ENCODE results near the gene H19.

Gene H19

DNA sequence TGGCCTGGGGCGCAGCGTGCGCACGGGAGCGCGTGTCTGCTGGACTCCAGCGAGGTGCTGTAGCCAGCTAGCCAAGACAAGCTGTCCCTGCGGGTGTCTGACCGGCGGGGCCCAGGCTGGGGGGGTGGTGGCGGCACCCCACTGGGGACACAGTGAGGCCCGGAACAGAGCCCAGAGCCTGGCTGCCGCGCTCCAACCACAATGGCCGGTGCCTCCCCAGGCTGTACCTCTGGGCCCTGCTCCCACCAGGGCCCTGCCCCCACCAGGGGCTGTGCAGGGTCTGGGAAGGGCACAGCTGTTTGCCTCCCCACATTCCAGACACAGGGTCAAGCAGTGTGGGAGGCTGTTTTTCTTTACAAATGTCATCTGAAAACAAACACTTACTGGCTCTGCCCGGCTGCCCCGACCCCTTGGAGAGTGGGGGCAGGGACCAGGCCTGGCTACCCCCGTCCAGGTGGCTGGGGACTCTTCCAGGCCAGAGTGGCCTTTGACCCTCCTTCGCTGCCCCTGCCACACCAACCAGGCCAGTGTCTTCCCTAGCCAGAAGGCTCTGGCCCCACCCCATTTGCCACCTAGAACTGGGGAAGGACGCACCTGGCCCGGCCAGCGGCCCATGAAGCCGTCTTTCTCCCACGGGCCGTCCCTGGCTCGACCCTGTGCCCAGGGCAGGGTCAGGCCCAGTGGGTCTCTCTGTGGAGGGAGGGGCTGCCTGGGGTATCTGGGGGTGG, 14.6 kb downstream of the H19 start:
- DNase-seq: no peak

DNA sequence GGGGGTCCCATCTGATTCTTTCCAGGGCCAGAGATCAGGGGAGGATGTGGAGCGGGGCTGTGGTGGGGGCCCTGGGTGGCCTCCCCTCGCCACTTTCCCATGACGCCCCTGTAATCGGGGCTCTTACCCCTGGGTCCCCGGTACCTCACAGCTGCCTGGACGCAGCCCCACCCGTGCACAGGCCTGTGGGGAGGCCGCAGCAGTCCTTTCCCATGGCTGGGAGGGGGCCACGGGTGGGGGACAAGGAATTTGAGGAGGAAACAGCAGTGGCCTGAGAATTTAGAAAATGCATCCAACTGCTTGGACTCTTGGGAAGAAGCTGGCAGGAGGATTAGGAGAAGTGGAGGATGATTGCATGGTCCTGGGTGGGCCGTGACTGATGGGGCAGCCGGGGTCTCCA, 18.0 kb downstream of the H19 start:
- no peak for DNase-seq

DNA sequence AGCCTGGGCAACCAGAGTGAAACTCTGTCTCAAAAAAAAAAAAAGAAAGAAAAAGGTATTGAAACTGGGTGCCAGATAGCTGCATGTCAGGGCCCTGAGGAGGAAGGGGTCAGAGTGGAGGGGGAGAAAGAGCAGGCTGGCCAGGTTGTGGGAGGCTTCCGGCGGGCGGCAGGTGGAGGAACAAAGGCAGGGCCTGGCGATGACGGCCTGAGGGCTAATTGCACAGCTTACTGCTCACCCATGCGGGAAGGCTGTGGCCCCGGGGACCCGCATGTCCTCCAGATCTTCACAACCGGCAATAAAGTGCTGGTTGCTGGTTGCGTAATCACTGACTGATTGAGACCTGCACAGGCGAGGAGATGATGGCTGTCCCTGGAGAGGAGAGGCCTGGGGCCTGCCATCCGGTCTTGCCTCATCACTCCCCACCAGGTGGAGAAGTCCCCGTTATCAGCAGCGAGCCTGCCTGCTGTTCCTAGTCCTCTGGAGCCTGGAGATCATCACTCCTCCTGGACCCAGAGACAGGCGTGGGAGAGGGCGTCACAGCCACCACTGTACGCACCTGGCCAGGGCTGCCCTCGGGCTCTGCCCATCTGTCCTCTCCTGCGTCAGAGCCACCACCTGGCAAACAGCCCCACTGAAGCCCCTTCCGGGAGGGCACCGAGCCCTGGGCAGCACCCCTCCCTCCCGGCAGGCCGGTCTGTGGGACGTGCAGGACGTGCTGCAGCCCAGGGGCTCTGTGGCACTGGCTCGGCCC, 18.7 kb downstream of the H19 start:
- no peak for DNase-seq

DNA sequence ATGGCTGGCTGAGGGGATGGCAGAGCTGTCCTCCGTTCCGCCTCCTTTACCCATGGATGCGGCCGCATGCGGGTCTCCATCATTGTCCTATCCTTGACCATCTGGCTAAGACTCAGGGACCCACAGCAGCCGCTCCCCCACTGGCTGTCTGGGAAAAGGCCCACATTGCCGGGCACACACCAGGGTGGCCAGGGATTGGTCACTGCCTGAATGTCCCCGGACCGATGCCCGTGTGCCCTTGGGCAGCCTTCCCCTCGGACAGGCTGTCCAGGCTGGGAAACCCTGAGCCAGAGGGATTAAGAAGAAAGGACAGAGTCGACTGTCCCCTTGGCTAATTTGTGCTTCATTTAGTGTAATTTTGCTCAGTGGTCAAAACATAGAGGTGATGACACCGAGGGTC, 22.5 kb downstream of the H19 start:
- DNase-seq: no peak

DNA sequence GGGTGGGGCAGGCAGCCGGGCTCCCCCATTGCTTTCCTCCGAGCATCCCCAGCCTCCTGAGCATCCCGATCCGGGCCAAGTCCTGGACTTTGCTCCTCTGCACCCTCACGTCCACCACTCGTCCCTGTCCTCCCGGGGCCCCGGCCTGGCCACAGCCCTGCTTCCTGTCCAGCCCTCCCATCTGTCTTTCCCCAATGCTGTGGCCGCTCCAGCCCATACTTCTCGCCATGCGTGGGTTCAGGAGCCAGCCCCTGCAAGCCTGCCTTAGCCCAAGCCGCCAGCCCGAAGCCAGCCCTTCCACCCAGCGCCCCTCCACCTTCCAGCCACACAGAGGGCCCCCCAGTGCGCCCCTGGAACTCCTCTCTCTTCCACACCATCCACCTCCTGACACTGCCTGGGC, 26.7 kb downstream of the H19 start:
- DNase-seq: no peak

DNA sequence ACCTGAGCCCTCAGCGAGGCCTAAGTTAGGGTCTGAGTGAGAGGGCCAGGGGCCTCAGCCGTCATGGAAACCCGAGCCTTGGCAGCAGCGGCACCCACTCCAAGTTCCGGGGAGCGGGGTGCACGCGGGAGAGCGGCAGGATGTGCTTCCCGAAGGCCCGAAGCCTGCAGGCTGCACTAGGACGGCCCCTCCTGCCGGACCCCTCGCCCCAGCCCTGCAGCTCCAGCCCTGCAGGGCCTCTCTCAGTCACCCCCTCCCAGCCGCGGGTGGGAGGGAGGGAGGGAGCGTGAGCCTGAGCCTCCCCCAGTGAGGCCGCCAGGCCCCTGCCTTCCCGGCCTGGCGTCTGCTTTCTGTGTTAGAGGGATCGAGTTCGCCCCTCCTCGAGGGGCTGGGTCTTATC, 27.9 kb downstream of the H19 start:
- no peak for DNase-seq

DNA sequence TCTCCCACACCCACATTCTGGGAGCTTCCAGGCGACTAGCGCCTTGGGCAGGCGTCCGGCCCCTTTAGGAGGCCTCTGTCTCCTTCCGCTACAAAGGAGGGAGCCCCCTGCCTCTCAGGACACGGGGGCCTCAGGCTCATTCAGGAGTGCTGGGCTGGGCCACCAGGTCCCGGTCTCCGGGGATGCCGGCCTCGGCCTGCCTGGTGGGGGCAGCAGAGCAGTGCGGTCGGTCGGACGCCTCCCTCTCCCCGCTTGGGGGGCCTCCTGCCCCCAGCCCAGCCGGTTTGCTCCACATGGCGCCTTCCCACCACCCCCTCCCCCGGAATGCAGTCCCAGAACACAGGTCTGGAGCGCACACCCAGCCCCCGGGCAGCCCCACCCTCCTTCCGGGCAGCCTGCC, 28.6 kb downstream of the H19 start:
- DNase-seq: no peak

DNA sequence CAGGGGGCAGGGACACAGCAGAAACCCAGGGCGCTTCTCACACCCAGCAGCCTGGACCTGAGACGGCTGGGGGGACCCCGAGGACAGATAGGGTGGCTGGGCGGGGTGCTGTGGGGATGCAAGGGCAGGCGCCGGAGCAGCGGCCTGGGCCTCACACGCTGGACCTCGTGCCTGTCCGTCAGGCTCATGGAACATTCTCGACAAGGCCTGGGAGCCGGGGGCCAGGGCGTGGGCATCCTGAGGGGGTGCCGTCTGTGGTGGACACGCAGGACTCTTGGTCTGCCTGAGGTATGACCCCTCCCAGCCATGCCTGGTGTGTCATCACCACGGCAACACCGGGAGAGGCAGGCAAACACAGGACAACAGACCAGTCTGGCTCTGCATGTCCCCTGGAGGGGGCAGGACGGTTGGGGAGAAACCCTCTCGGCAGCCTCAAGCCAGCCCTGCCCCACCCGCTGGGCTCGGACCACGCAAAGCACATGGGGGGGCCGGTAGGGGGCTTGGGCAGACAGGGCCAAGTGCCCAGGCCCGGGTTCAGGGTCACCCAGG, 29.1 kb downstream of the H19 start:
- no peak for DNase-seq

DNA sequence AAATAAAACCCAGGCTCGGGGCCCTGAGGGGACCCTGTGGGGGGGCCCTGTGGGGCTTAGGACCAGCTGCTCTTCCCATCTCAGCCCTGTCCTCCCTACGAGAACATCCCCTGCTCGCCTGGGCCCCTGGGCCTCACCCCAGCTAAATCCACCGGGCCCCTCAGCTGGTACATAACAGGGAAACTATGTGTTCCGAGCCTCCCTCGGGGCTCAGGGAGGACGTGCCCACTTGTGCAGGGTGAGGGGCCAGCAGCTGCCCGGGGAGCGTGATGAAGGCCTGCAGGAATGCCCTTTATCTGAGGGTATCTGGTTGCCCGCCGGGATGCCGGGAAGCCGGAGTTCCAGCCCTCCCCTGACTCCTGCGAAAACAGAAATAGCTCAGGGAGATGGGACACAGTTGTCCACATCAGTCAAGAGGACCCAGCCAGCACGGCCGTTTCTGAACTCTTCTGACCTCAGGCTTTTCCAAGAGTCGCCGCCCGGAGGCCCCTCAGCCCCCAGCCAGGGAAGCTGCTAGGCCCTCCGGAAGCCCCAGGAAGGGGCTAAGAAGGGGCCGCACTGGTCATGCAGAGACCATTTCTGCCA, 29.9 kb downstream of the H19 start:
- DNase-seq: no peak

DNA sequence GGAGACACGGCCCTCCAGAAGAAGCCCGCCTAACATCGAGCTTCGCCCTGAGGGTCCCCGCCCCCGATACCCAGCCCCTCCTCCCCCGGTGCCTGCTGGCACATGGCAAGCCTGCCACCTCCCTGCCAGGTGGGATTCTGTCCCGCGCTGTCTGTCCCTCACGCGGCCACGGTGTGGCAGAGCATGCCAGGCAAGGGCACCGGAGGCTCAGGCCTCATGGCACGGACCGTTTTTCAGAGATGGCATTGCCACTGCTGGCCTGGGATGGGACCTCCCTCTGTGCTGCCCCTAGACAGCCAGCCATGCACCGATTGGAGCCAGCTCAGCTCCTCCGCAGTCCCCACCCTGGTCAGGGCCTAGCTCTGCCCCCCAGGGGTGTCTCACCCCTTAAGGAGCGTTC, 31.1 kb downstream of the H19 start:
- DNase-seq: no peak

DNA sequence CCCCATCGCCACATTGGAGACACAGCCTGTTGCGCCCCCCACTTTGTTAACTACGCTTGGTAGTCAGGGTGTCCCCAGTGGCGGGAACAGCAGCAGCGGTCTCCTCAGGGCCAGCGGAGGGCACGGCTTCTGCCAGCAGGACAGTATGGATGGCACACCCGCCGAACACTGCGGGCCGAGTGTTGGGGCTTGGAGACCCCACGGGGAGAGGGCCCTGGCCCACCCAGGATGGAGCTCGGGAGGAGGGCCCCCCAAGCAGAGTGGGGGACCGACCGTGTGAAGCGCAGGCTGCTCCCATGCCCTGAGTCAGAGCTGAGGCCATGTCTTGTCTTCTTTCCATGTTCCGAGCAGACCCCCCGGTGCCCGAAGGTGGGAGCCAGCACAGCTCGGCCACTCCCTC, 32.7 kb downstream of the H19 start:
- no peak for DNase-seq

DNA sequence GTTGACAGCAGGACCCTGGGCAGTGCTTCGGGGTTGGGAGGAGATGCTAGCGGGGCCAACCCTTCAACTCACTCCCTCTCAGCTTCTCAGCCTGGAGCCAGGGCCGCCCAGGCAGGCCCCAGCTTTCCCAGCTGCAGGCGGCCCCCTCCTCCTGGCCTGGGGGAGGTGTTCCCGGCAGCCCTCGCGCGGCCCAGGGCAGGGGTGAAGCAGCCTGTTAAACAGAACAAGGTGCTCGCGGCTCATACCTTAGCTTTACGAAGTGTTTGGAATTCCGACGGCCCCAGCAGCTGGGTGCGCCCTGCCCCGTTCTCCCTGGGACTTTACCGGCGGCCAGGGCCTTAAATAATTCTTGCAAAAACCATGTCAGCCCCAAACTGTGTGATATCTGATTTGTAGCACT, 33.3 kb downstream of the H19 start:
- no peak for DNase-seq

DNA sequence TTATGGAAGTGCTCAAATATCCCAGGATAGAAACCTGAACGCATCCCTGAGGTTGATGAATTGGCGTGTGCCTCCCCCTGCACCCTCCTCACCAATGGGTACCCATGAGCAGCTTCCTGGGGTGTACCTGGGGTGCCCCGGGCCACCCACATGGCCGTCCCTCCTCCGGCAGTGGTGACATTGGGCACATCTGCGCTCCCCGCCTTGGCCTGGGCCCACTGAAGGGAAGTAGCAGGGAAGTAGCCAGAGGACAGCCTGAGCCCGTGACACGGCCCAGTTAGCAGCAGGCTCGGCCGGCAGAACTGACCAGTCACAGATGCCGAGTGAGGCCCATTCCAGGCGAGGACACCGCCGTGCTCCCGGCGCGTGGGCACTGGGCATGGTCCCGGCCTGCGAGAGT, 33.8 kb downstream of the H19 start:
- no peak for DNase-seq

DNA sequence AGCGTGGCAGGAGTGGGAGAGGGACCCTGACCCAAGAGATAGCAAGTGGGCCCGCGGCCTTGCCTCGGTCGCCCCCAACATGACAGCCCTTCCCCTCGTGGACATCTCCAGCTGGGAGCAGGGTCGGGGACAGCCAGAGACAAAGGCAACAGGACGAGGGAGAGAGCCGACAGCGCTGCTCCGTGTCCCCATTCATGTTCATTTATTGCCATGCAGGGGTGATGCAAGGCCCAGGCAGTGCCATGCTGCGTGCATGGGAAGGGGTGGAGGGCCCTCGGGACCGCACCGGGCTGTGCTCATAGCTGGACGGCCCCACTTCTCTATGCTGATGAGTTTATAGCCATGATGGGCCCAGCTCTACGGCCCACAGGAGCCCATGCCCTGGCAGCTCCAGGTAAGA, 37.9 kb downstream of the H19 start:
- DNase-seq: no peak

DNA sequence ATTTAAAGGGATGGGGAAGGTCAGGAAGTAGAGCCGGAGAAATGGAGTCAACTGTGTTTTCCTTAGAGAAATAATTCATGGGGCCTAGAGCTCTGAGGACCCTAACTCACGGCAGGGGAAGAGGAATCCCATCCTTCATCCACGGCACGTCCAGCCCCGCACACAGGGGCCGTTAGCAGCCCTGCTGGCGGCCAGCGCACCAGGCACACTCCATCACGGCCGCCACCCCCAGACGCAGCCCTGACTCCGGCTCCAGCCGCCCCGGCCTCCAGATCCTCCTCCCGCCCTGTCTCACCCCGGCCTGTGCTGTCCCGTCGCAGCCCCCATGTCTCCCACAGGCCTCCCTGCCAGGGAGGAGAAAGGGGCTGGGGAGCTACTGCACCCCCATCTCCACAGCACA, 39.3 kb downstream of the H19 start:
- DNase-seq: no peak

DNA sequence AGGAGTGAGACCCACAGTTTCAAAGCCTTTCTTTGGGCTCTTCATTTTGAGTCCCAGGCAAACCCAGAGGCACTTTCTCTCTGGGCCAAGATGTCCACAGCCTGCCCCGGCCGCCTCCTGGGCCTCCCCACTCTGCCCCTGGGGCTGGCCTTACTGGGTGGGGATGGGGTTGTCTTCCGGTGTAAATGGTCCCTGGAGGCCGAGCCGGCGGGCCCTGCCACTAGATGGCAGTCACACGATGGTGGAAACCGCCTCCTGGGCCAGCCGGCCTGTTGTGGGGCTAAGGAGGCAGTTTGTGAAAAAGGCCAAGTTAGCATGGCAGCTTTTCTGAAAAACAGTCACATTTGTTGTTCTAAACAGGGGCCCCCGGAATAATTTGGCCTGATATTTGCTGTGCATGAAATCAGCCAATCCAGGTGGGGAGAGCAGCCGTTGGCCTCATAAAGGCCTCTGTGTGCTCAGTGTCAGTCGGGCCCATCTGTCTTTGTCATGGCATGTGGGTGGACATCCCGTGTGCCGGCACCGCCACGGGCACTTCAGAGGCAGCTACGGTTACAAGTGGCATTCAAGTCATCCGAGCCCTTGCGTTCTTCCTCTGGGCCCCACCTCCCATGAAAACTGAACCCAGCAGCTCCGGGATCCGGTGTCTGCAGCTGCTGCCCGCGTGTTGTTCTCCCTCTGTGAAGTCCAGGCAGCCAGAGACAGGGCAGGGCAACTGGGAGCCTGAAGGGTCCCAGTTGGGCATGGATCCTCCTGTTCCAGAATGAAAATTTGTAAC, 44.0 kb downstream of the H19 start:
- DNase-seq: no peak

DNA sequence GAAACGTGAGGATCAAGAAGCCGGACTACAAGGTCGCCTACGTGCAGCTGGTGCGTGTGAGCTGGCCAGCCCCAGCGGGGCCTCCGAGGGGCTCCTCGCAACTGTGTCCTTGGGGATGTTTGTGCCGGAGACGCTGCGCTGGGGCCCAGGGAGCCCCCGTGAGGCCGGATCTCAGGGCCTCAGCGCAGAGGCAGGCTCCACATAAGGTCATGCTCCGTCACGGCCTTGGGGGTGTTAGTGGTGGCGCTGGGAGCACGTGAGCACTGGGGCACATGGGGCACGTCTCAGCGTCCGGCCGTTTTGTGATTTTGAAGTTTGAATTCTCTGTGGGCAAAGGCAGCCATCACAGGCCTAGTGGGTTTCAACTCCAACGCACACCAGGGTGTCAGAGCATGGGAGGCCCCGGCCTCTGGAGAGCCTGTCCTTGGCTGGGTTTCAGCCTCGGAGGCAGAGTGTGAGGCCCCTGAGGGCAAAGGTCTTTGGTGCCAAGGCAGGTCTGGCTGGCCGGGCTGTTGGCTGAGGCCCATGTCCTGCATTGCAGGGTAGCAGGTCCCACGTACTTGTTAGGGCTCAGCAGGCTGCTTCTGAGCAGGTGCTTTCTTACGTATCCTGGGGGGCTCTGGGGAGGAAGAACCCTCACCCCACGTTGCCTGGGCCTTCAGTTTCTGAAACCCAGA, 44.7 kb downstream of the H19 start:
- no peak for DNase-seq

DNA sequence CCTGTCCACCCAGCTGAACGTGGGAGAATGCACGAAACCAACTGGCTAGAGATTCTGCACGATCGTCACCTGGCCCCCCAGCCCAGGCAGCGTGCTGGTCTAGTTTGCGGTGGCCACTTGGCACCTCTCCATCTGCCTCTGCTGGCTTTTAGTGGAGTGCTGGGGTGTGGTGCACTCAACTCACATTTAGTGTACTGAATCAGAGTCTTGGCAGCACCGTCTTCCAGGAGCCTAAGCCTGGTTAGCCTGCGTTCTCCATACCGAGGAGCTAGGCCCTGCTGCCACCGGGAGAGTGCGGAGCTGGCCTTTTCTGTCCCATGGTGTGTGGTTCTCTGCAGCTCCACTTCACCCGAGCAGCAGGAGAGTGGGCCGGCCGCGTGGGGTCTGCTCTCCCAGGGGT, 47.7 kb downstream of the H19 start:
- DNase-seq: no peak

DNA sequence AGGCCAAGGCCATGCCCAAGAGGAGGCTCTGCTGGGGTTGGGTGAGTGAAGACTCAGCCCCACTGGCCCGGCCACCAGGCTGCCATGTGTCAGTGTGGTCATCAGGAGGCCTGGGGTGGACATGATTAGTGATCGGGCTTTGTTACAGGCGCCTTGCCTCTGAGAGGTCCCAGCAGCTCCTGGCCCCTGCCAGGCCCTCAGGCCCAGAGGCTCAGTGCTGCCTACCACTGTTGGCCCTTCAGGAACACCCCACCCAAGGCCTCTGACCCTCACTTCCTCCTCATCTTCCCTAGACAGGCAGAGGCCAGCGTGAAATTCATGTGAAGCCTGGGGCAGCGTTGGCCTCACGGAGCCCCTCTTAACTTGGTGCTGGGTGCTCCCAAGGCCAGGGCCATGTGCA, 48.3 kb downstream of the H19 start:
- no peak for DNase-seq

DNA sequence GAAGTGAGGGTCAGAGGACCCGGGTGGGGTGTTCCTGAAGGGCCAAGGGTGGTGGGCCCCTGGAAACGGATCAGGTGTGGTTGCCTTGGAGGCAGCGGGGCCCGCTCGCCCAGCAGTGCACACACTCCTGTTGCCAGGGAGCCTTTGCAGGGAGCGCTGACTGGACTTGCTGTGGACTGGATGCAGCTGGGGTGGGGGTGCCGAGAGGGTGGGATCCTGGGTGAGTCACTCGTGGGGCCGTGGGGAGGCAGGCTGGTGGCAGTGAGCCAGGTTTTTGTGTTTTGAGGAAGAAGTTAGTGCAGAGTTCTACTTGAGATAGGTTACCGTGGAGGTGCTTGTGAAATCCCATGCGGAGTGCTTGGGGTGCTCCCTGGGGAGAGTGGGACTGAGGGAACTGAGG, 49.3 kb downstream of the H19 start:
- no peak for DNase-seq

DNA sequence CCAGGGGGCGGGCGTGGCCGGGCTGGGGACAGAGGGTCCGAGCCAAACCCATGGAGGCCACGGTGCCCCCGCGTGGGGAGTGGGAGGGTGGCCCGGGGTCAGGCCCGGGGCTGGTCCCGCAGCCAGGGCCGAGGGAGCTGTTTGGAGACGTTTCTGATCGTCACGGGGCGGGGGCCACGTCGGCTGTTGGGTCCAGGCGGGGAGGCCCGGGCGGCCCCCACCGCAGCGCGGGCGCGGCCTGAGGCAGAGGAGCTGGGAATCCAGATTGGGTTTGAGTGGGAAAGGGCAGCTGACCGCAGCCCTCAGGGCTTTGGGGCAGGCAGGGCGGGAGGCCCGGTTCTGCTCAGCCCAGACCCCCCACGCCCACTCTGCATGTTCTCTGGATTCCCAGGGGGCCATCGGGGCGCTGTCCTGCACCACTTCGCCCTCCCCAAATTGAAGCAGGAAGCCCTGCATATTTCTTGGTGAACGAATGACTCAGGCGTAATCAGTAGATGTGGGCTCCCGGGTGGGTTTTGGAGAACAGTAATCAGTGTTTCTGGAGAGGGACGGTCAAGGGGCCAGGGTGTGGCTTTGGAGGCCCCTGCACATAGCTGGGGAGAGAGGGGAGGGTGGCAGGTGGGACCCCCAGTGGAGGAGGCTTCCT, 49.9 kb downstream of the H19 start:
- no peak for DNase-seq
